Measurements from ENCODE around the gene ZMYM2.

ZMYM2 gene

DNA sequence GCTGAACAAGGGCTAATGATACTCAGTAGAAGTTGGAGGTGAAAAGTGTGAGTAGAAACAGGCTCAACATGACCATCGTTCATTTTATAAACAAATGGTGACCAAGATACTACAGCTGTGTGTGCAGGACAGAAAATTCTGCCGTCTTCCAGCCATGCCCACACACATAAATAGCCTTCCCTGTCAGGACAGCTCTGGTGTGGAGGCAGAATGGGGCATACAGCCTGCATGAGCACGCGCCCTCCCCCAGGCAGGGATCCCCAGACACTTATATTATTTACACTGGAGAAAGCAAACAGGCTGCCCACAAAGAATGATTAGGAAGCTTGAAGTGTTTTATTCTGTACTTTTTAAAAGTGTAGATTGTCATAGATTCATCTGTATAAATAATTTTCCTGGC, 182.0 kb downstream of the ZMYM2 start:
- DNase-seq: no peak

All from stimulated activated naive CD4-positive, alpha-beta T cell treated with Interleukin-2 at 50 U/mL for 16 hours (primary cell).